Measurements from ENCODE around the gene IGSF21.

The IGSF21 gene

GRCh38 chr1:18097206-18097605 is 10.4 kb upstream of the IGSF21 start:
- DNase-seq = no peak

GRCh38 chr1:18099026-18099425 is 8.6 kb upstream of the IGSF21 start:
- DNase-seq = no peak

GRCh38 chr1:18100060-18100459 is 7.5 kb upstream of the IGSF21 start:
- no peak for DNase-seq

GRCh38 chr1:18100491-18101063 is 7.0 kb upstream of the IGSF21 start:
- peak; percentile 82 for DNase-seq

- no peak for DNase-seq
Measured at GRCh38 chr1:18101508-18101907, 6.1 kb upstream of the IGSF21 start.

- no peak for DNase-seq
Measured at GRCh38 chr1:18103788-18104421, 3.7 kb upstream of the IGSF21 start.

- DNase-seq = peak; percentile 91
Measured at GRCh38 chr1:18104546-18105100, 3.0 kb upstream of the IGSF21 start.

GRCh38 chr1:18105196-18105595 is 2.4 kb upstream of the IGSF21 start:
- DNase-seq = no peak

GRCh38 chr1:18108299-18109057 is 880 bp downstream of the IGSF21 start:
- DNase-seq = no peak

- no peak for DNase-seq
Measured at GRCh38 chr1:18109058-18109755, 1.6 kb downstream of the IGSF21 start.

- DNase-seq = peak; percentile 70
Measured at GRCh38 chr1:18109756-18110597, 2.4 kb downstream of the IGSF21 start.

GRCh38 chr1:18110598-18110939 is 3.0 kb downstream of the IGSF21 start:
- no peak for DNase-seq

GRCh38 chr1:18110968-18111367 is 3.4 kb downstream of the IGSF21 start:
- DNase-seq = no peak

GRCh38 chr1:18111605-18112297 is 4.2 kb downstream of the IGSF21 start:
- no peak for DNase-seq

GRCh38 chr1:18112611-18113010 is 5.0 kb downstream of the IGSF21 start:
- DNase-seq = no peak

GRCh38 chr1:18114726-18115410 is 7.3 kb downstream of the IGSF21 start:
- DNase-seq = no peak

- DNase-seq = no peak
Measured at GRCh38 chr1:18116777-18117176, 9.2 kb downstream of the IGSF21 start.

GRCh38 chr1:18118078-18118477 is 10.5 kb downstream of the IGSF21 start:
- no peak for DNase-seq

GRCh38 chr1:18118491-18118890 is 10.9 kb downstream of the IGSF21 start:
- DNase-seq = no peak

- no peak for DNase-seq
Measured at GRCh38 chr1:18119289-18119688, 11.7 kb downstream of the IGSF21 start.

- no peak for DNase-seq
Measured at GRCh38 chr1:18119771-18120377, 12.3 kb downstream of the IGSF21 start.

Measured in islet precursor cell (in vitro differentiated cells).